ENCODE data around the gene MPC1. TPM values are rescaled to one million over a fixed set of nuclear protein-coding genes. Genes with fewer than 3 reads are reported as not detected.
"Not testable (repeated sequence)": the region's sequence is repeated elsewhere in the genome, so short reads cannot be mapped to it uniquely, and the experiment has no call there.

The MPC1 gene
- total RNA-seq, 4 donors from 2014 or later, result 69.1 to 128 (median 103) TPM

GRCh38 chr6:166351715-166352285 lies 30.9 kb downstream of the MPC1 start:
- TF ChIP-seq POLR2A (IDR thresholded peaks at IDR 0.05) (no peak), CTCF (IDR thresholded peaks at IDR 0.05) (no peak)
- no peak overlapping the region for H3K4me3 ChIP-seq (replicated peaks in 1 of 3)
- WGBS, 2 donors, result 31 to 34% methylated on average over 4 of the region's 4 CpGs
- H3K27ac ChIP-seq, result no peak overlapping the region
- H3K36me3 ChIP-seq, result no peaks in the 10 kb centered on the region
- no peaks in the 10 kb centered on the region for H3K9me3 ChIP-seq
- intact Hi-C loops (cut with DNase I), result no loop called here
- no peaks in the 10 kb centered on the region for H3K4me1 ChIP-seq
- DNase-seq, result no peak
- H3K27me3 ChIP-seq, result no peaks in the 10 kb centered on the region

- Histone ChIP-seq H3K36me3 (no peaks in the 10 kb centered on the region), H3K9me3 (no peaks in the 10 kb centered on the region), H3K27me3 (no peaks in the 10 kb centered on the region), H3K27ac (no peak overlapping the region), H3K4me3 (replicated peaks in 1 of 3) (no peak overlapping the region), H3K4me1 (peaks cover 2% of the 10 kb centered on the region in 2 donors)
- no peak for TF ChIP-seq POLR2A (IDR thresholded peaks at IDR 0.05)
- no peak for TF ChIP-seq CTCF (IDR thresholded peaks at IDR 0.05)
- 88% methylated on average over 6 of the region's 6 CpGs for WGBS, 2 donors
- no peak for DNase-seq
- intact Hi-C loops (cut with DNase I), result no loop called here
Measured at GRCh38 chr6:166348305-166348949, 34.3 kb downstream of the MPC1 start.

GRCh38 chr6:166346965-166347364 lies 35.8 kb downstream of the MPC1 start:
- H3K27ac ChIP-seq, result no peak overlapping the region
- peaks cover 5 to 6% of the 10 kb centered on the region in 2 donors for H3K4me1 ChIP-seq
- intact Hi-C loops (cut with DNase I), result no loop called here
- no peak overlapping the region for H3K4me3 ChIP-seq (replicated peaks in 1 of 3)
- TF ChIP-seq POLR2A (IDR thresholded peaks at IDR 0.05), result no peak
- TF ChIP-seq CTCF (IDR thresholded peaks at IDR 0.05), result no peak
- H3K9me3 ChIP-seq, result no peaks in the 10 kb centered on the region
- H3K36me3 ChIP-seq, result no peaks in the 10 kb centered on the region
- no peaks in the 10 kb centered on the region for H3K27me3 ChIP-seq
- no peak for DNase-seq

GRCh38 chr6:166346449-166346848 lies 36.3 kb downstream of the MPC1 start:
- no peaks in the 10 kb centered on the region for H3K36me3 ChIP-seq
- DNase-seq, result no peak
- H3K27ac ChIP-seq, result no peak overlapping the region
- no peak for TF ChIP-seq CTCF (IDR thresholded peaks at IDR 0.05)
- no peak for TF ChIP-seq POLR2A (IDR thresholded peaks at IDR 0.05)
- intact Hi-C loops (cut with DNase I), result no loop called here
- 89 to 91% methylated on average over 3 of the region's 3 CpGs for WGBS, 2 donors
- no peaks in the 10 kb centered on the region for H3K27me3 ChIP-seq
- no peaks in the 10 kb centered on the region for H3K9me3 ChIP-seq
- H3K4me3 ChIP-seq (replicated peaks in 1 of 3), result no peak overlapping the region
- H3K4me1 ChIP-seq, result peaks cover 7 to 8% of the 10 kb centered on the region in 2 donors

GRCh38 chr6:166345672-166346071 lies 37.1 kb downstream of the MPC1 start:
- 87% methylated on average over 9 of the region's 9 CpGs for WGBS, 2 donors
- intact Hi-C loops (cut with DNase I), result not testable (repeated sequence)

GRCh38 chr6:166344921-166345320 lies 37.8 kb downstream of the MPC1 start:
- H3K27me3 ChIP-seq; H3K36me3 ChIP-seq; H3K9me3 ChIP-seq; H3K4me3 ChIP-seq (replicated peaks in 1 of 3); intact Hi-C loops (cut with DNase I); H3K27ac ChIP-seq; DNase-seq: not testable (repeated sequence)
- H3K4me1 ChIP-seq, result peaks cover 18 to 23% of the 10 kb centered on the region in 2 donors
- 87 to 95% methylated on average over 2 of the region's 2 CpGs for WGBS, 2 donors

More at GRCh38 chr6:166345672-166346071, 37.1 kb downstream of the MPC1 start:
- not testable (repeated sequence) for H3K27me3 ChIP-seq; H3K27ac ChIP-seq; H3K9me3 ChIP-seq; H3K4me3 ChIP-seq (replicated peaks in 1 of 3); DNase-seq; H3K36me3 ChIP-seq
- peaks cover 15% of the 10 kb centered on the region in 2 donors for H3K4me1 ChIP-seq
